Lower leg skin (tissue), 4 donors: ENCODE measurements around the gene RGMB. TPM values are rescaled to one million over a fixed set of nuclear protein-coding genes. Genes with fewer than 3 reads are reported as not detected.
A peak's percentile ranks its signal among the peaks of the same experiment; 100 is the strongest.

Experiments used
- DNase-seq, 2 donors: peaks; one replicate each; pipeline ENCODE4 v3.0.0-alpha.2; 2019; ENCODE audit warnings: low spot score in 2 of 2
- H3K4me3 ChIP-seq: fragments of 200-600 bp; sonication (generic); 2 replicates; pipeline ENCODE4 v1.5.1; 2017; ENCODE audit warnings: mild to moderate bottlenecking, low read depth; ENCODE audit not compliant: poor library complexity, severe bottlenecking
- POLR2A ChIP-seq, 2 donors: fragments of 450-650 bp; IDR thresholded peaks; one replicate each; pipeline ENCODE4 v1.6.1; 2016 to 2017; ENCODE audit warnings: antibody characterized with exemption in 2 of 2, mild to moderate bottlenecking in 1 of 2, moderate library complexity in 1 of 2
- WGBS, 2 donors: methylation state at CpG; one replicate each; pipeline ENCODE4 v1.1.5; 2018; 5-methylcytosine and 5-hydroxymethylcytosine counted together
- intact Hi-C: fragments of 100-400 bp; cut with DNase I; formaldehyde crosslinking; loops from one replicate; pipeline ENCODE4 v1.15.0; 2023; ENCODE audit warnings: low total_unique reads
- total RNA-seq, 4 donors: library from RNA; depleted of rRNA; stranded (reverse); fragments of >200 nt; gene quantifications; one replicate each; pipeline ENCODE4 v1.1.0, GENCODE V29; 2016
- TF ChIP-seq, protein P1 (sequence below), 3 donors: fragments of 450-650 bp; IDR thresholded peaks; one replicate each; pipeline ENCODE4 v1.5.1; 2016; ENCODE audit warnings: antibody characterized with exemption in 3 of 3, mild to moderate bottlenecking in 3 of 3, moderate library complexity in 2 of 3

Gene RGMB
- total RNA-seq, 4 donors from 2014 or later, result 58.5 to 75.3 (median 69.6) TPM

DNA sequence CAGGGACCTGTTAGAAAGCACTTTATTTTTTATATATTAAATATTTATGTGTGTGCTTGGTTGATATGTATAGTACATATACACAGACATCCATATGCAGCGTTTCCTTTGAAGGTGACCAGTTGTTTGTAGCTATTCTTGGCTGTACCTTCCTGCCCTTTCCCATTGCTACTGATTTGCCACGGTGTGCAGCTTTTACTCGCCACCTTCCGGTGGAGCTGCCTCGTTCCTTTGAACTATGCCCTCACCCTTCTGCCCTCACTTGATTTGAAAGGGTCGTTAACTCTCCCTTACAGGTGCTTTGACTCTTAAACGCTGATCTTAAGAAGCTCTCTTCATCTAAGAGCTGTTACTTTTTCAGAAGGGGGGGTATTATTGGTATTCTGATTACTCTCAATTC, 20.5 kb downstream of the RGMB start:
- no peak for DNase-seq
- no peak overlapping the region for H3K4me3 ChIP-seq
- intact Hi-C loops, result no loop called here
- WGBS, 2 donors, result 86 to 87% methylated on average over 7 of the region's 7 CpGs
- TF ChIP-seq, protein P1, sequence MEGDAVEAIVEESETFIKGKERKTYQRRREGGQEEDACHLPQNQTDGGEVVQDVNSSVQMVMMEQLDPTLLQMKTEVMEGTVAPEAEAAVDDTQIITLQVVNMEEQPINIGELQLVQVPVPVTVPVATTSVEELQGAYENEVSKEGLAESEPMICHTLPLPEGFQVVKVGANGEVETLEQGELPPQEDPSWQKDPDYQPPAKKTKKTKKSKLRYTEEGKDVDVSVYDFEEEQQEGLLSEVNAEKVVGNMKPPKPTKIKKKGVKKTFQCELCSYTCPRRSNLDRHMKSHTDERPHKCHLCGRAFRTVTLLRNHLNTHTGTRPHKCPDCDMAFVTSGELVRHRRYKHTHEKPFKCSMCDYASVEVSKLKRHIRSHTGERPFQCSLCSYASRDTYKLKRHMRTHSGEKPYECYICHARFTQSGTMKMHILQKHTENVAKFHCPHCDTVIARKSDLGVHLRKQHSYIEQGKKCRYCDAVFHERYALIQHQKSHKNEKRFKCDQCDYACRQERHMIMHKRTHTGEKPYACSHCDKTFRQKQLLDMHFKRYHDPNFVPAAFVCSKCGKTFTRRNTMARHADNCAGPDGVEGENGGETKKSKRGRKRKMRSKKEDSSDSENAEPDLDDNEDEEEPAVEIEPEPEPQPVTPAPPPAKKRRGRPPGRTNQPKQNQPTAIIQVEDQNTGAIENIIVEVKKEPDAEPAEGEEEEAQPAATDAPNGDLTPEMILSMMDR (IDR thresholded peaks at IDR 0.05), result no peak
- no peak for TF ChIP-seq POLR2A (IDR thresholded peaks at IDR 0.05)

GRCh38 chr5:98794414-98795080, 21.1 kb downstream of the RGMB start:
- H3K4me3 ChIP-seq, result no peak overlapping the region
- no peak for DNase-seq
- no peak for TF ChIP-seq POLR2A (IDR thresholded peaks at IDR 0.05)
- TF ChIP-seq, protein P1 (IDR thresholded peaks at IDR 0.05), result no peak
- 81 to 82% methylated on average over 9 of the region's 9 CpGs for WGBS, 2 donors
- intact Hi-C loops, result no loop called here

DNA sequence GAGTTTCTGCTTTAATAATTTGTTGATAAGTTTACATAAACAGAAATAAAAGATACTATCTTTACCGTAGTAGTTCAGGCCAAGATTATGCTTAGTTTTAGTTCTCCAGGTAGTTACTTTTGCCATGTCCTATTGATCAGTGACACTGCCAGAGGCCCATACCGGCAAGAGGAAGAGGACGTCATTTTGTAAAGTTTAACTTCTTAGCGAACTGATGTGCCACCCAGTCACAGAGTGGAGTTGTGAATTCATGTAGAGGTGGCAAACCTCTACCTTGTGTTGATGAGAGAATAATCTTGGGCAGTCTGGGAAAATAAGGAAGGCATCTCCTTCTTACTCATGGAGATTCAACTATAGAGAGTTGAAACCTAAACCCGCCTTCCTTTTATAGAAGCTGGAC, 21.8 kb downstream of the RGMB start:
- intact Hi-C loops, result no loop called here
- no peak for DNase-seq
- H3K4me3 ChIP-seq, result no peak overlapping the region
- TF ChIP-seq POLR2A (IDR thresholded peaks at IDR 0.05), result no peak
- TF ChIP-seq, protein P1 (IDR thresholded peaks at IDR 0.05), result no peak
- WGBS, 2 donors, result 75 to 78% methylated on average over 5 of the region's 5 CpGs

DNA sequence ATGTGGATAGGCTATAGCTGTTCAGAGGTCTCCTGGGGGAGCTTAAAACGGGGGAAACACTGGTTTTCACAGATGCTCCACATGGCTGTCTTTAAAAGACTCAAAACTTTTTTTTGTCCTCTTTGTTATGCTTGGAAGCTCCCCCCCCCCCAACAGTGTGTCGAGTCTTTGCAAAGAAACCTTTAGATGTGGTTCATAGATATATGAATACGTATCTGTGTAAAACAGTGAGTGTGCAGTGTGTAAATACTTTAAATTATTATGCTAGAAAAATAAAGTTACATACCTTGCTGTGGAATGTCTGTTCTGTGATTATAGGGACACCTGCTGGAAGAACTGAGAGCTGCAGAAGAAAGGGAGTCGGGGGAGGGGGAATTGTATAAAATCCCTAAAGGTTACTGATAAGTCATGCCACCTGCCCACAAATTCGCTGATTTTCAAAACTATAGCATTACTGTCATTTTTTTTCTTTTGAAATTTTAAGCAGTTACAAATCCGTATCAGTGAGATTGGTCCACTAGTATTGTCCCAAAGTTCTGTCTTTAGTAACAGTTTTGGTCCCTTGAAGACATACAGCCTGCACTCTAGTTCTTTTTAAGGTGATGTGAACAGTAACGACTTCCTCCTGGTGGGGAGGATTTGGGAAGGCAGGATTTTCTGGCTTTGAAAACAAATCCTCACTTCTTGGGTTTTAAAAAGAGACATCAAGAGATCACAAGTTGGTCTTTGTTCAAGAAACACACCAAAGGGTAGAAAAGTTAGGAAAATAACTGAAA, 22.9 kb downstream of the RGMB start:
- no peak for DNase-seq
- H3K4me3 ChIP-seq, result no peak overlapping the region
- TF ChIP-seq, protein P1 (IDR thresholded peaks at IDR 0.05), result peak in 1 of 3 donors; percentile 47
- no peak for TF ChIP-seq POLR2A (IDR thresholded peaks at IDR 0.05)
- intact Hi-C loops, result no loop called here
- WGBS, 2 donors, result 10 to 14% methylated on average over 7 of the region's 7 CpGs

DNA sequence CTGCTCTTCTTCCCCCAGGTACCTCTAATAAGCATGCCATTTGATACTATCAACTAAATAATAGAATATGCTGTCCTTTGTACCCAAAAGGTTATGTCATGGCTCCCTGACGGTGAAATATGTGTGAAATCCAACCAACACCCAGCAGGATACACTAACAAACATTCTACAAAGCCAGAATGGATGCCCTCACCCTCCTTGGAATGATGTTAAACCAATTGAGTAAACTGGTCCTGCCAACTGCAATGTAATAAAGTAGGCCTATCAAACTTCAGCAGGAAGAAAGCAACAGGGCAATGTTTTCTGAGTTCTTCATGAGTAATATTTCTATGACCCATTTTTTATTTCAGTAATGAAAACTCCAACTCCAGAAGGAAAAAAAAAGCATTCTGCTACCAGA, 24.9 kb downstream of the RGMB start:
- H3K4me3 ChIP-seq, result no peak overlapping the region
- intact Hi-C loops, result no loop called here
- 72 to 78% methylated on average over 1 of the region's 1 CpG for WGBS, 2 donors
- DNase-seq, result no peak
- TF ChIP-seq, protein P1 (IDR thresholded peaks at IDR 0.05), result no peak
- no peak for TF ChIP-seq POLR2A (IDR thresholded peaks at IDR 0.05)
